MM.1S (cell line): ENCODE measurements around the gene KCNMA1.

ENCODE experiments used
- EZH2phosphoT487 ChIP-seq: fragments of 300-600 bp; sonication (generic); IDR thresholded peaks from 2 replicates; pipeline ENCODE4 v1.6.1; 2018; ENCODE audit warnings: antibody characterized with exemption, low read length
- TF ChIP-seq, protein P1 (sequence below): fragments of 300-600 bp; sonication (generic); IDR thresholded peaks from 2 replicates; pipeline ENCODE4 v1.5.1; 2016; ENCODE audit warnings: antibody characterized with exemption, low read length, mixed read lengths

DNA sequence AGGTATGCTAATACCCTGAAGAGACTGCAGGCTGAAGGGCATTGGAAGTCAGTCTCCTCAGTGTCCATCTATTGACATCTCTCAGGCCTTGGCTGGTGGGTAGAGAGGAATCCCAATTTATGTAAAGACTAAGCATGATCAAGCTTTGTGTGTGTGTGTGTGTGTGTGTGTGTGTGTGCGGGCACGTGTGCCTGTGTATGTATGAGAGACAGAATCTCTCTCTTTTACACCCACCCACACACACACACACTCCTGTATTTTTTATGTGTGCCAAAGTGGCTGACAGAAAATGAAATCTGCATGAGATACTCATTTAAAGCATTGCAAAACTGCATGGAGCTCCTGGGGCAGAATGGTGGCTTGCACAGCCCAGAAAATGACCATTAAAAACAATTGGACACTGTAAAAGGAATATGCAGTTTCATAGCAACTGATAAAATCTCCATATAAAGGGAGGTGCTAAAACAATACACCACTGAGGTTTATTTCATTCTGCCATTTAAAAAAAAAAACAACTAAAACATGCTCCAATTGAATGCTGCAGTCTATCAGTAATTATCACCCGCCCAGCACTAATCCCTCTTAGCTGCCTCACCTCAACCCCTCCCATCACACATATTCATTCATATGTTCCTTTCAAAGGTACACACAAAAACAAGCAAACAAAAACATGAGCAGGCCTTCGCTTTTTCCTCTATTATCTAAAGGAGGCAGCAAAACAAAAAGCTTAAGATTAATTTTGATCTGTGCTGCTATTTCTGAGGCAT, 385.0 kb downstream of the KCNMA1 start:
- TF ChIP-seq, protein P1, sequence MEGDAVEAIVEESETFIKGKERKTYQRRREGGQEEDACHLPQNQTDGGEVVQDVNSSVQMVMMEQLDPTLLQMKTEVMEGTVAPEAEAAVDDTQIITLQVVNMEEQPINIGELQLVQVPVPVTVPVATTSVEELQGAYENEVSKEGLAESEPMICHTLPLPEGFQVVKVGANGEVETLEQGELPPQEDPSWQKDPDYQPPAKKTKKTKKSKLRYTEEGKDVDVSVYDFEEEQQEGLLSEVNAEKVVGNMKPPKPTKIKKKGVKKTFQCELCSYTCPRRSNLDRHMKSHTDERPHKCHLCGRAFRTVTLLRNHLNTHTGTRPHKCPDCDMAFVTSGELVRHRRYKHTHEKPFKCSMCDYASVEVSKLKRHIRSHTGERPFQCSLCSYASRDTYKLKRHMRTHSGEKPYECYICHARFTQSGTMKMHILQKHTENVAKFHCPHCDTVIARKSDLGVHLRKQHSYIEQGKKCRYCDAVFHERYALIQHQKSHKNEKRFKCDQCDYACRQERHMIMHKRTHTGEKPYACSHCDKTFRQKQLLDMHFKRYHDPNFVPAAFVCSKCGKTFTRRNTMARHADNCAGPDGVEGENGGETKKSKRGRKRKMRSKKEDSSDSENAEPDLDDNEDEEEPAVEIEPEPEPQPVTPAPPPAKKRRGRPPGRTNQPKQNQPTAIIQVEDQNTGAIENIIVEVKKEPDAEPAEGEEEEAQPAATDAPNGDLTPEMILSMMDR, result no peak
- TF ChIP-seq EZH2phosphoT487, result no peak
